Measurements from ENCODE around the gene BCAS1. TPM values are rescaled to one million over a fixed set of nuclear protein-coding genes. Genes with fewer than 3 reads are reported as not detected.

BCAS1 gene
- total and polyA plus RNA-seq, 2 donors (not counting 3 experiments of a cell fraction or from before 2014, with no cell fraction given) = not detected

DNA sequence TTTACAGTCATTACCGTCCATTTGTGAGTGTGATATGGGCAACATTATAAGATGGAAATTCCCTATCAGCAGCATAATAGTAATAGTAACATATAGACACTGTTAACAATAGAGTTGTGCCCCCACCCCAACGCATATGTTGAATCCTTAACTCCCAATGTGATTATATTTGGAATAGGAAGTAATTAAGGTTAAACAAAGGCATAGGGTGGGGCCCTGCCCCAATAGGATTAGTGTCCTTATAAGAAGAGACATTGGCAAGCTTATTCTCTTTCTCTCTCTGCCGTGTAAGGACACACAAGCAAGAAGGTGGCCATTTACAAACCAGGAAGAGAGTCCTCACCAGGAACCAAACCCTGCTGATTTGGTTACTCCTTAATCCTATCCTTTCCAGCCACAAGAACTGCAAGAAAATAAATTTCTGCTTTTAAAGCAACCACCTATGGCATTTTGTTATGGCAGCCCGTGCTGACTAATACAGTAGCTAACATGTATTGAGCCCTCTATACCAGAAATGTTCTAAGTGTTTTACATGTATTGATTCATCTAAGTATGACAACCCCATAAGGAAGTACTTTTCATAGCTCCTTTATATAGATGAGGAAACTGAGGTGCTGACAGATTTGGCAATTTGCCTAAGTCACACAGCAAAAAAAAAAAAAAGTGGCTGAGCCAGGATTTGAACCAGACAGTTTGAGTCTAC is 114.2 kb downstream of the BCAS1 start:
- Histone ChIP-seq H3K4me2 (ENCODE audit: insufficient read depth, low read length) (no peak overlapping the region), H3K9ac (replicated peaks; ENCODE audit: extremely low read depth, insufficient read depth, low read length) (no peak overlapping the region), H3K9me3 (replicated peaks; ENCODE audit: control insufficient read depth, insufficient read depth, low read length) (no peaks in the 10 kb centered on the region), H3K27me3 (ENCODE audit: control insufficient read depth in 2 of 2, insufficient read depth in 2 of 2, low read length in 2 of 2) (peaks cover 3 to 4% of the 10 kb centered on the region in 2 experiments), H3K36me3 (ENCODE audit: control insufficient read depth in 2 of 2, extremely low read depth in 1 of 2, insufficient read depth in 2 of 2, low read length in 2 of 2) (no peaks in the 10 kb centered on the region), H3K4me1 (ENCODE audit: control insufficient read depth, extremely low read depth, insufficient read depth, low read length) (peaks cover 2% of the 10 kb centered on the region), H3K27ac (ENCODE audit: insufficient read depth, low read depth, low read length) (no peak overlapping the region), H3K4me3 (replicated peaks in 1 of 3; ENCODE audit: insufficient read depth in 1 of 3, low read depth in 1 of 3, low read length in 3 of 3) (no peak overlapping the region), H3K9me1 (replicated peaks; ENCODE audit: control insufficient read depth, extremely low read depth, insufficient read depth, low read length) (no peaks in the 10 kb centered on the region), H4K20me1 (replicated peaks; ENCODE audit: control insufficient read depth, extremely low read depth, insufficient read depth, low read length) (no peaks in the 10 kb centered on the region), H3K79me2 (ENCODE audit: control insufficient read depth, insufficient read depth, low read length) (no peaks in the 10 kb centered on the region), H2AFZ (ENCODE audit: low read depth, low read length) (no peak overlapping the region)
- FAIRE-seq = no peak
- intact Hi-C loops (cut with micrococcal nuclease) (no loop called here), dilution Hi-C loops (cut with MboI; ENCODE audit: extremely low pct_ligation_motif_present, low sequenced_read_pairs) (no loop called here)
- no peak for DNase-seq (ENCODE audit: low read depth, low spot score)
- CTCF ChIA-PET = interaction anchor here (0.7 to 2.4 kb wide), 4 partner anchors 16 to 408 kb away, joined by 3 to 9 read pairs (median 6); no protein-coding TSS in a partner anchor
- TF ChIP-seq MAX (IDR thresholded peaks at IDR 0.05; ENCODE audit: insufficient read depth, insufficient read length) (no peak), MYC (IDR thresholded peaks at IDR 0.05; ENCODE audit: low read depth, low read length) (no peak), POLR2AphosphoS5 (IDR thresholded peaks at IDR 0.05; ENCODE audit: insufficient read depth, low read depth, low read length) (no peak), JUN (IDR thresholded peaks at IDR 0.05; ENCODE audit: borderline replicate concordance, insufficient read depth, insufficient read length, low read depth) (no peak), EZH2 (IDR thresholded peaks at IDR 0.05; ENCODE audit: borderline replicate concordance, low read depth, low read length, severe bottlenecking) (no peak), GATA2 (IDR thresholded peaks at IDR 0.05; ENCODE audit: insufficient read depth, insufficient read length, low read depth, low read length) (no peak)
- TF ChIP-seq, protein P1, sequence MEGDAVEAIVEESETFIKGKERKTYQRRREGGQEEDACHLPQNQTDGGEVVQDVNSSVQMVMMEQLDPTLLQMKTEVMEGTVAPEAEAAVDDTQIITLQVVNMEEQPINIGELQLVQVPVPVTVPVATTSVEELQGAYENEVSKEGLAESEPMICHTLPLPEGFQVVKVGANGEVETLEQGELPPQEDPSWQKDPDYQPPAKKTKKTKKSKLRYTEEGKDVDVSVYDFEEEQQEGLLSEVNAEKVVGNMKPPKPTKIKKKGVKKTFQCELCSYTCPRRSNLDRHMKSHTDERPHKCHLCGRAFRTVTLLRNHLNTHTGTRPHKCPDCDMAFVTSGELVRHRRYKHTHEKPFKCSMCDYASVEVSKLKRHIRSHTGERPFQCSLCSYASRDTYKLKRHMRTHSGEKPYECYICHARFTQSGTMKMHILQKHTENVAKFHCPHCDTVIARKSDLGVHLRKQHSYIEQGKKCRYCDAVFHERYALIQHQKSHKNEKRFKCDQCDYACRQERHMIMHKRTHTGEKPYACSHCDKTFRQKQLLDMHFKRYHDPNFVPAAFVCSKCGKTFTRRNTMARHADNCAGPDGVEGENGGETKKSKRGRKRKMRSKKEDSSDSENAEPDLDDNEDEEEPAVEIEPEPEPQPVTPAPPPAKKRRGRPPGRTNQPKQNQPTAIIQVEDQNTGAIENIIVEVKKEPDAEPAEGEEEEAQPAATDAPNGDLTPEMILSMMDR (IDR thresholded peaks at IDR 0.05; ENCODE audit: extremely low read depth in 1 of 2, insufficient read depth in 1 of 2, low read depth in 1 of 2, low read length in 2 of 2) = no peak
- BruUV-seq (replicated peaks) = no TSS peak
- POLR2A ChIA-PET = no interaction called here
